Activated CD4-positive, alpha-beta T cell treated with anti-CD3 and anti-CD28 coated beads, Interleukin-2, amount 10 ng/mL, durations not matched to agents 24 days and 14 days (primary cell): ENCODE measurements around the gene SLCO3A1. TPM values are rescaled to one million over a fixed set of nuclear protein-coding genes. Genes with fewer than 3 reads are reported as not detected.

ENCODE experiments used
- DNase-seq: peaks from one replicate; pipeline ENCODE4 v3.0.0; 2022
- H3K27ac Mint-ChIP-seq: one replicate; pipeline ENCODE4 v1.8.0; 2022; ENCODE audit warnings: mild to moderate bottlenecking, mixed read lengths
- H3K27me3 Mint-ChIP-seq: one replicate; pipeline ENCODE4 v1.8.0; 2022; ENCODE audit warnings: mixed read lengths
- H3K36me3 Mint-ChIP-seq: one replicate; pipeline ENCODE4 v1.8.0; 2022; ENCODE audit warnings: low read depth, mild to moderate bottlenecking, mixed read lengths
- H3K4me1 Mint-ChIP-seq: one replicate; pipeline ENCODE4 v1.8.0; 2021; ENCODE audit warnings: mixed read lengths
- H3K4me3 Mint-ChIP-seq: one replicate; pipeline ENCODE4 v1.8.0; 2022; ENCODE audit warnings: mild to moderate bottlenecking, moderate library complexity, mixed read lengths
- H3K9me3 Mint-ChIP-seq: one replicate; pipeline ENCODE4 v1.8.0; 2021; ENCODE audit warnings: mixed read lengths
- intact Hi-C: fragments of 100-400 bp; cut with micrococcal nuclease; formaldehyde crosslinking; loops from one replicate; pipeline ENCODE4 v1.15.1; 2023
- total RNA-seq: library from RNA; stranded (reverse); gene quantifications from 2 replicates; pipeline ENCODE4 v1.2.3, GENCODE V29; 2022

SLCO3A1 gene
- total RNA-seq, 1 donor from 2014 or later, result 16.3 TPM

DNA sequence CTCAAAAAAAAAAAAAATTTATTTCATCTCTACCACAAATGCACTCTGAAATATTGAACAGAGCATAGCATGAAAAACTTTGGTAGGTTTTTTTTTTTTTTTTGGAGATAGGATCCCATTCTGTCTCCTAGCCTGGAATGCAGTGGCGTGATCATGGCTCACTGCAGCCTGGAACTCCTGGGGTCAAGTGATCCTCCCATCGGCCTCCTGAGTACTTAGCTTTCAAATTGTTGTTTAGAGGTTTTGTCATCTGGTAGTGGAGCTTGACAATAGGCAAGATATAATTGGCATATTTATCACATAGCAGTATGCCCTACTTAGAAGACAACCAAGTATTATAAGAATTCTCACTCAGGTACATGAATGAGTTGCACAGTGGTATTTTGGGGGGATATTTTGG lies 306.0 kb downstream of the SLCO3A1 start:
- no peak for DNase-seq
- no peak overlapping the region for H3K27ac Mint-ChIP-seq
- no peaks in the 10 kb centered on the region for H3K9me3 Mint-ChIP-seq
- H3K4me3 Mint-ChIP-seq, result no peak overlapping the region
- intact Hi-C loops, result no loop called here
- peaks cover 12% of the 10 kb centered on the region for H3K4me1 Mint-ChIP-seq
- no peaks in the 10 kb centered on the region for H3K27me3 Mint-ChIP-seq
- peaks cover 1% of the 10 kb centered on the region for H3K36me3 Mint-ChIP-seq

DNA sequence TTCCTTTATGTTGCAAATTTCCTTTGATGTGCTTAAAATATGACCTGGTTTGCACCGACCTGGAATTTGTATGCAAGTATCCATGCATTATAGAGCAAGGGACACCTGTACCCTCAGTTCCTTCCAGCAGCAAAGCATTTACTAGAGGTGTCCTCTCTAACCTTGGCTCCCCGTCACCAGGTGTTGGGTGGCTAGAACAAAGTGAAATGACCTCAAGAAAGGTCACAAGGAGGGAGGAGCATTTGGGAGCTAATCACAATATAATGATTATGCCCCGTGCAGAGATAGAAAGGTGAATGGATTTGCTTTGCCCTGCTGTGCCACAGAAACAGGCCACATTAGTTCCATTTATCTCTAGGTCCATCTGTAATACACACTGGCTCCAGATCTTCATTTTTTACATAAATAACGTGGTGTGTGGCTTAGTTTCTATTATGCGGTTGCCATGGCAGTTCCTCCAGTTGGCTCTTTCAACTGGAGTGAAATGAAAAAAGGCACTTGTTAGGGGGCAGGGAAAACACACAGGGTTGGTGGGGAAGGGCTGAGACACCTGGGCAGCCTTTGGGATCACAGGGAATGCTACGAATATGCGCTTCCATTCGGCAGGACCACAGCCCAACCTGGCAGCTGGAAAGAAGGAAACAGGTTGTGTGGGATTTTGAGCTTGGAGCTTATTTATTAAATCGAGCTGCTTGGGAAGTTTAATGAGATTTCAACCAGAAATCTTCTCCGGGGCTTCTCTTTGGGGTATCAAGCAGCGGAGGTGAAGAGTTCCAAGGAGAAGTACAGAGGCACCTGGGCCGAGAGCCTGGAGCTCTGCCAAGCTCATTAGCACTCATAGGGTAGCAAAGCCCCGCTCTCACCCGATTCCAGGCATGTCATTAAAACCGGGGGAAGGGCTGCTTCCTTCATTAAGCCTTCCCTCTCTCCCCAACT lies 306.7 kb downstream of the SLCO3A1 start:
- Mint-ChIP-seq H3K27ac (no peak overlapping the region), H3K27me3 (no peaks in the 10 kb centered on the region), H3K36me3 (no peaks in the 10 kb centered on the region), H3K4me3 (no peak overlapping the region), H3K4me1 (peaks cover 12% of the 10 kb centered on the region), H3K9me3 (no peaks in the 10 kb centered on the region)
- no peak for DNase-seq
- intact Hi-C loops, result no loop called here

DNA sequence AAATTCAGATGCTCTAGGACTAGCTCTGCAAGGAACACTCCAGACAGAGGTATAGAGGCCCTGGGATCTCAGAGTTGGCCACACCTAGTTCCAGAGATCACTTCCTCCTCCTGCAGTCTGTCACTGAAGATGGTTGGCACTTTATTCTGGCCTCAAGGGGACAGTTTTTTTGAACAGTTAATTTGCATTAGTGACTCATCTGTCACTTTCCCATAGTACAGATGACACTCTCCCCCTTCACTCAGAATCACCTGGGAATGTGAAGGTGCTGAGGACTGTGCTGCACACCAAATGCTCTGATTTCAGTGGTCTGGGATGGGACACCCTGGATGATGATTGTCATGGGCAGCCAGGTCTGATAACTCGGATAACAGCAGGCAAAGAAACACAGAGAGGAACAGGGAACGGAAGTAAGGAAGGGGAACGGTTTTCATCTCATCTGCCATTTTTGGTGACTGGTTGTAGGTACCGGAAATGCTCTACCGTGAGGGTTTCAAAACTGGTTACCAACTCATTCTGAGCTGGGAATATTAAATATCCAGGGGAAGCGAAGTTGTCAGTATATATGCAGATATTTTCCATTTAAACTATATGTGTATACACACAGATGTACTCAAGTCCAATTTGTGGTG lies 307.6 kb downstream of the SLCO3A1 start:
- no peak overlapping the region for H3K27ac Mint-ChIP-seq
- no peaks in the 10 kb centered on the region for H3K36me3 Mint-ChIP-seq
- H3K4me3 Mint-ChIP-seq, result no peak overlapping the region
- intact Hi-C loops, result no loop called here
- DNase-seq, result no peak
- peaks cover 12% of the 10 kb centered on the region for H3K4me1 Mint-ChIP-seq
- no peaks in the 10 kb centered on the region for H3K27me3 Mint-ChIP-seq
- H3K9me3 Mint-ChIP-seq, result no peaks in the 10 kb centered on the region

DNA sequence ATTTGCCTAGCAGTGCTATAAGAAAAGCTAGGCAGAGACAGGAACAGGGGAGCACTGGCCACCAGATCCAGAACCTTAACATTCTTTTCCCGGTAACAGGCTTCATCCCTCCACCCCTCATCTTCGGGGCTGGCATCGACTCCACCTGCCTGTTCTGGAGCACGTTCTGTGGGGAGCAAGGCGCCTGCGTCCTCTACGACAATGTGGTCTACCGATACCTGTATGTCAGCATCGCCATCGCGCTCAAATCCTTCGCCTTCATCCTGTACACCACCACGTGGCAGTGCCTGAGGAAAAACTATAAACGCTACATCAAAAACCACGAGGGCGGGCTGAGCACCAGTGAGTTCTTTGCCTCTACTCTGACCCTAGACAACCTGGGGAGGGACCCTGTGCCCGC lies 309.1 kb downstream of the SLCO3A1 start:
- no peak overlapping the region for H3K27ac Mint-ChIP-seq
- no peaks in the 10 kb centered on the region for H3K27me3 Mint-ChIP-seq
- no peak overlapping the region for H3K4me3 Mint-ChIP-seq
- H3K9me3 Mint-ChIP-seq, result no peaks in the 10 kb centered on the region
- H3K4me1 Mint-ChIP-seq, result peaks cover 12% of the 10 kb centered on the region
- intact Hi-C loops, result no loop called here
- no peak for DNase-seq
- H3K36me3 Mint-ChIP-seq, result no peaks in the 10 kb centered on the region

DNA sequence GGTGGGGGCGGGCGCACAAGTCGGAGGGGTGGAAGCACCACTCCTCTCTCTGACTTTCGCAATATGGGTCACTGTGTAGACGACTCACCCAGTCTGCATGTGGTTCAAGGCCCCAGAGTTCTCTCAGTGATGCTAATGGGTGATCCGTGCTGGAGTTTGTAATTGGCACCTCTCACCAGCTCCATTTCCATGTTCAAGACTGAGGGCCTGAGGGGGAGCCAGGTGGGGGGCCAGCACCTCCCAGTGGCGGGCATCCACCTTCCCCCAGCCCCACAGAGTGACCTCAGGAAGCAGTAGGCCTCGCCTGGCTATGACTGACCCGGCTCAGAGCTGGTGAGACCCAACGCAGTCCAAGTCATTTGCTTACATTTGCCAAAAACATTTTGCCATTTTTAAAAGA lies 310.1 kb downstream of the SLCO3A1 start:
- DNase-seq, result no peak
- intact Hi-C loops, result no loop called here
- Mint-ChIP-seq H3K27me3 (no peaks in the 10 kb centered on the region), H3K36me3 (no peaks in the 10 kb centered on the region), H3K27ac (no peak overlapping the region), H3K9me3 (no peaks in the 10 kb centered on the region), H3K4me1 (peaks cover 7% of the 10 kb centered on the region), H3K4me3 (no peak overlapping the region)

DNA sequence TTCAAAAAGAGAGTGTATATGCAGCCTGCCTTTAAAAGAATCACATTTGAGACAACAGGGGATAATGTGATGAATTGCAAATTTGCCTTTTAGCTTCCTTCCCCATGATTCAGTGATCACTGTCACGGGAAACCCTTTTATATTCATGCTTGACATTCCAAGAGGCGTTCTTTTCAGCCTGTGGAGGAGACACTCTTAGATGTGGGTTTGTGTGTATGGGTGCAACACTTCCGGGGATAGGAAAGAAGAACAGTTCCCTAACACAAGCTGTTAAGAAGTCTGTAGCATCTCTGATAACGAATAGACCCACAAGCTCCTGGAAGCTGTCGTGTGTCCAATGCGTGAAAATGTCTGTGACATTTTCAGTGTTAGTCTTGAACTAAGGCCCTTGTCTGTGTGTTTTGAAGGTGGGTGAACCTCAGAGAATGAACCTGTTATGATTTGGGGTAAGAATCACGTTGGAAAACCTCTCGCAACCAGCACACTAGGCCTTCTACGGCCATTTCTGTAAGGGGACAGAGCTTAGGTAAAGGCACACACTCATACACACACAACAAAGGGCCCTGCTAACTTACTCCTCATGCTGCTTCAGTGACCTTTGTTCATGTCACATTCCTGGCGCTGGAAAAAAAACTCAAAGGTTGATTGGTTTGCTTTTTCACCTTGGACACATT lies 311.0 kb downstream of the SLCO3A1 start:
- H3K9me3 Mint-ChIP-seq, result no peaks in the 10 kb centered on the region
- intact Hi-C loops, result no loop called here
- H3K4me1 Mint-ChIP-seq, result peaks cover 4% of the 10 kb centered on the region
- H3K27me3 Mint-ChIP-seq, result no peaks in the 10 kb centered on the region
- no peaks in the 10 kb centered on the region for H3K36me3 Mint-ChIP-seq
- no peak for DNase-seq
- H3K4me3 Mint-ChIP-seq, result no peak overlapping the region
- H3K27ac Mint-ChIP-seq, result no peak overlapping the region

DNA sequence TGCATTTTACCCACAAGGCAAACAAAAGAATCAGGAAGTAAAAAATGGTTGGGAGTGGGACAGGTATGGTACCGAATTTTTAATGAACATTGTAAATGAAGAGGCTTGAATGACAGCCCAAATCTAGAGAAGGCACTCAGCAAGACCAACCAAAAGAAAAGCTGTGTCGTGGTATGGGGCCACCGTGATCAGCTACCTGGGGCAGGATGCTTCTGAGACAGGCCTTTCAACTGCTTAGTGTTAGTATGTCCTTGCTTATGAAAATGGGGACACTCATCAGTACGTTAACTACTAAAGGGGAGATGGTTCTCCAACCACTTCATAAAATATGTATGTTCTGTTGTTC lies 311.5 kb downstream of the SLCO3A1 start:
- no peak overlapping the region for H3K27ac Mint-ChIP-seq
- no peaks in the 10 kb centered on the region for H3K9me3 Mint-ChIP-seq
- intact Hi-C loops, result no loop called here
- H3K27me3 Mint-ChIP-seq, result no peaks in the 10 kb centered on the region
- H3K4me3 Mint-ChIP-seq, result no peak overlapping the region
- no peak for DNase-seq
- H3K4me1 Mint-ChIP-seq, result peaks cover 4% of the 10 kb centered on the region
- no peaks in the 10 kb centered on the region for H3K36me3 Mint-ChIP-seq

DNA sequence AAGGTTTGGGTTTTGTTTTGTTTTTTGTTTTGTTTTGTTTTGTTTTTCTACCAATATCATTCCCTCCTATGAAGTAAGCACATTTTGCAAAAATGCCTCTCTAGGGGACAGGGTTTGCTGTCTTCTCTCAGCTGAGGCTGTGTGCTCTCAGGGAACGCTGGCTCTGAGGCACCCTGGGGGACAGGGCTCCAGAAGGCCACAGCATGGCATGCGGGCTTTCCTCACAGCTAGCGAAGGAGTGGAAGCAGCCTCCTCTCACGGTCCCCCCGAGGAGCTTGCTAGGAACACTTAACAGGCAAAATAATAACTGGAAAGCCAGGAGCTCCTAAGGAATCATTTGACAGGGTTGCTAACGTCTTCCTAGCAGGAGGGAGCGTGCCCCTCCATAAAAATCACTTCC lies 312.5 kb downstream of the SLCO3A1 start:
- no peaks in the 10 kb centered on the region for H3K9me3 Mint-ChIP-seq
- H3K27me3 Mint-ChIP-seq, result no peaks in the 10 kb centered on the region
- no peak for DNase-seq
- intact Hi-C loops, result no loop called here
- no peak overlapping the region for H3K27ac Mint-ChIP-seq
- no peaks in the 10 kb centered on the region for H3K36me3 Mint-ChIP-seq
- H3K4me1 Mint-ChIP-seq, result peaks cover 2% of the 10 kb centered on the region
- H3K4me3 Mint-ChIP-seq, result no peak overlapping the region

DNA sequence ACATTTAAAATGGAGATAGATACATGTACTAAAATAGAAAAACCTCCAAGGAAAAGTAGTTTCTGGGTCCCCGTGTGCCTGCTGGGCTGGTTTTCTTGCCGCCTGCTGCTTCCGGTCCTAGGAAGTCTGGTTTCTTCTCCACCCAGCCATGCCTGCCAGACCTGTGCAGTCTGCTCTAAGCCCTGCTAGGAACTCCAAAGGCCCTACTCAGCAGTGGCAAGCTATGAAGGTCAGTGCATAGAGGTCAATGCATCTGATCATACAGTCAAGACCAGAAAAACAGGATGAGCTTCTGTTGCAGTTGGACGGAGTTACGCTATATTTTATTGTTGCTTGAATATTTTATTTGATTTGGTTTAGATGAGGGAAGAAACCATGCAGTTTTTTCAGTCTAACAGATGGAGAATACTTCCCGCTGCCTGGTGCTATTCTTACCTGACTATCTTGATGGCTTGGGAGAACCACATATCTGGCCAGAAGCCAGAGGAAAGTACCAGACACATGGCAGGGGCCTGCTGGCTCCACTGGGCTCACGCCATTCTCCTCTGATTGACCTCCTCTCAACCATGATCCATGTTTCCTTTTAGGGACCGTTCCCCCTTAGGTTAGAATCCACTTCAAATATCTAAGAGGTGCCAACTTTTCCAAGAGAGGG lies 313.4 kb downstream of the SLCO3A1 start:
- intact Hi-C loops, result no loop called here
- no peak for DNase-seq
- H3K27ac Mint-ChIP-seq, result no peak overlapping the region
- no peaks in the 10 kb centered on the region for H3K9me3 Mint-ChIP-seq
- no peaks in the 10 kb centered on the region for H3K27me3 Mint-ChIP-seq
- no peak overlapping the region for H3K4me3 Mint-ChIP-seq
- no peaks in the 10 kb centered on the region for H3K4me1 Mint-ChIP-seq
- H3K36me3 Mint-ChIP-seq, result no peaks in the 10 kb centered on the region

DNA sequence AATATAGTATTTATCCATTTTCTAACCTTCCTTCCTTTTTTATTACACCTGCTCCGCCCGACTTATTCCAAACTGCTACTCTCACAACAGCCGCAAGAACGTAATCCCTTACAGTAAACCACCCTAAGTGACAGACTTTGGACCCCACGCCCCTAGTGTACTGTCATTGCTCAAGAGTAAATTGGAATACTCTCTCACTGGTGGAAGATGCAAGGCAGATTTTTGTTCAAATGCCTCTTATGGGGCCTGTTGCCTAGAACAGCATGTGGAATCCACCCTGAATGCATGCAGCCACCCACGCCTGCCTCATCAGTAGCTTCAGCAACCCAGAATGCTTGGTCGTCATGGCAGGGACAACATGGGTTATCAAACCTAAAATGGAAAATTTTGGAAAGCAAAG lies 313.9 kb downstream of the SLCO3A1 start:
- intact Hi-C loops, result no loop called here
- no peak overlapping the region for H3K27ac Mint-ChIP-seq
- DNase-seq, result no peak
- no peaks in the 10 kb centered on the region for H3K36me3 Mint-ChIP-seq
- H3K27me3 Mint-ChIP-seq, result no peaks in the 10 kb centered on the region
- no peak overlapping the region for H3K4me3 Mint-ChIP-seq
- H3K9me3 Mint-ChIP-seq, result no peaks in the 10 kb centered on the region
- H3K4me1 Mint-ChIP-seq, result no peaks in the 10 kb centered on the region

DNA sequence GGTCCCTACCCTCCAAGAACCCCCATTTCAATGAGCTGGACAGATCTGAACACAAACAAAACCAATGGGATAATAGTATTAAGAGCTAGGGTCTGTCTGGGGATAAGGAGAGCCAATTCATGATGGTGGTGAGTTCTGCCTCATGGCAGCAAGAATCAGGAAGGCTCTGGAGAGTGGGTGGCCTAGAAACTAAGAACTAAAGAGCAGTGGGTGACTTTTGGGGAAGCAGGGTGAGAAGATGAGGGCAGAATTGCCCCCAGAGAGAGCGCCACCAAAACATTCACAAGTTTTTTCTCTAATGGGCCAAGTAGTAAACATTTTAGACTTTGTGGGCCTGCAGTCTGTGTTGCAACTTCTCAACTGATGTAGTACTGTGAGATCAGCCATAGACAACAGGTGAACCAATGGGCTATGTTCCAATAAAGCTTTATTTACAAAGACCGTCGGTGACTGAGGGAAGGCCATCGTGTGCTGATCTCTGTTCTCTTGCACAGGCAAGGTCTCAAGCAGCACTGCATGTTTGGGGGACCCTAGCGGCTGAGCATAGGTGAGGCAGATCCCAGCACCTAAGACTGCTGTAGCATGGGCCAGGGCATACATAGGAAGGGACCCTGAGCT lies 314.7 kb downstream of the SLCO3A1 start:
- H3K4me1 Mint-ChIP-seq, result no peaks in the 10 kb centered on the region
- H3K36me3 Mint-ChIP-seq, result no peaks in the 10 kb centered on the region
- no peaks in the 10 kb centered on the region for H3K9me3 Mint-ChIP-seq
- no peaks in the 10 kb centered on the region for H3K27me3 Mint-ChIP-seq
- intact Hi-C loops, result no loop called here
- H3K27ac Mint-ChIP-seq, result no peak overlapping the region
- H3K4me3 Mint-ChIP-seq, result no peak overlapping the region
- DNase-seq, result no peak

DNA sequence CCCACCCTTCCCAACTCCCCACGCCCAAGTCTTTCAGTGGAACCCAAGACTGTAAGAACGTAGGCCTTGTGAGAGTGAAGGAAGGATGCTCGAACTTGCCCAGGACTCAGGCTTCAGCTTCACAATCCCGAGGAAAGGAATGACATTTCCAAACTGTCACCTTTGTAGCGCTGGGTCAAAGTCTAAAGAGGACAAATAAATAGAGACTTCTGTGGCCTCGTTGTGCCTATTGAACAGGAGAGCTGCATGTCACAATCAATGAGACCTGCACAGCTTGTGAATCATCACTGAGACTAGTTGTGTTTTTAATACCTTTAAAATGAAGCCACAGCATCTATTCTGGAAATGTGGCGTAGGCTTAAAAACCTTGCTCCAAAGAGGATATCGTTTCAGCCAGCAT lies 317.4 kb downstream of the SLCO3A1 start:
- intact Hi-C loops, result no loop called here
- no peak for DNase-seq
- Mint-ChIP-seq H3K27ac (no peak overlapping the region), H3K4me1 (no peaks in the 10 kb centered on the region), H3K27me3 (no peaks in the 10 kb centered on the region), H3K4me3 (no peak overlapping the region), H3K36me3 (no peaks in the 10 kb centered on the region), H3K9me3 (no peaks in the 10 kb centered on the region)

DNA sequence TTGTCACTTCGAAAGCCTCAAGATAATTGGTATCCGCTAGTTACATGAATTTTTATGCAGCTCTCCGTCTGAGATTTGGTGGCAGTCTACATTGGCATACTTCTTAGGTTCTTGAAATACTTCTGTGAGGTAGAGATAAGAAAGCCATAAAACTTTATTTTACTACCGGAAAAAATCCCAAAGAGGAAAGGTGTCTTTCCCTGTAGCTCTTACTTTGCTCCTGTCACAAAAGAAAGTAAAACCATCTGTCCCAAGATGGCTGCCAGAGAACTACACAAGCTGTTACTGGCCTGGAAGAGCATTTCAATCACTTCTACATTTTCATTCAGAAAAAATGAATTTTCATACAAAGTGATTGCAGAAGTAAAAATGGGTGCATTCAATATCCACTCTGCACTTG lies 325.4 kb downstream of the SLCO3A1 start:
- DNase-seq, result no peak
- peaks cover 12% of the 10 kb centered on the region for H3K27me3 Mint-ChIP-seq
- H3K9me3 Mint-ChIP-seq, result no peaks in the 10 kb centered on the region
- H3K36me3 Mint-ChIP-seq, result no peaks in the 10 kb centered on the region
- H3K27ac Mint-ChIP-seq, result no peak overlapping the region
- H3K4me1 Mint-ChIP-seq, result no peaks in the 10 kb centered on the region
- H3K4me3 Mint-ChIP-seq, result no peak overlapping the region
- intact Hi-C loops, result no loop called here
